Cardiac muscle cell (in vitro differentiated cells and primary cell): ENCODE measurements around the gene IARS2. TPM values are rescaled to one million over a fixed set of nuclear protein-coding genes. Genes with fewer than 3 reads are reported as not detected.

Experiments
- DNase-seq, 2 donors: peaks; one replicate each; pipeline versions ENCODE4 v3.0.0 to v3.0.0-alpha.2; 2010 to 2017; ENCODE audit warnings: low read depth in 1 of 2, low spot score in 1 of 2
- H3K27ac ChIP-seq: fragments of 200-600 bp; sonication (generic); 2 replicates; pipeline ENCODE4 v1.5.1; 2016
- H3K27me3 ChIP-seq: fragments of 200-600 bp; sonication (generic); 2 replicates; pipeline ENCODE4 v1.6.0; 2016; ENCODE audit warnings: control low read depth
- H3K36me3 ChIP-seq: fragments of 200-600 bp; sonication (generic); 2 replicates; pipeline ENCODE4 v1.5.1; 2016; ENCODE audit warnings: control low read depth
- H3K4me1 ChIP-seq: fragments of 200-600 bp; sonication (generic); 2 replicates; pipeline ENCODE4 v1.8.1; 2017; ENCODE audit warnings: low read depth, mild to moderate bottlenecking, mixed run types
- H3K4me3 ChIP-seq: fragments of 200-600 bp; sonication (generic); 2 replicates; pipeline ENCODE4 v1.5.1; 2016; ENCODE audit warnings: mild to moderate bottlenecking
- H3K9me3 ChIP-seq: fragments of 200-600 bp; sonication (generic); 2 replicates; pipeline ENCODE4 v1.5.1; 2017; ENCODE audit warnings: low read depth, mild to moderate bottlenecking, control low read depth
- CTCF ChIP-seq: IDR thresholded peaks from 2 replicates; pipeline ENCODE4 v1.5.1; 2012; ENCODE audit warnings: low read depth, mild to moderate bottlenecking, low read length
- polyA plus RNA-seq: library from polyadenylated mRNA; unstranded; fragments of >200 nt; fragmentation: Nextera tagmentation; extraction: Ambion mirVana; gene quantifications from 2 replicates; pipeline ENCODE4 v1.2.1, GENCODE V29; 2016
- total RNA-seq: library from RNA; depleted of rRNA; stranded (reverse); fragments of >200 nt; gene quantifications from 2 replicates; pipeline ENCODE4 v1.2.3, GENCODE V29; 2016

Gene IARS2
- total and polyA plus RNA-seq, 2 experiments from 2014 or later = 71.7 to 91.4 TPM

GRCh38 chr1:220139966-220140365 lies 46.0 kb downstream of the IARS2 start:
- H3K4me3 ChIP-seq = no peak overlapping the region
- peaks cover 54% of the 10 kb centered on the region for H3K36me3 ChIP-seq
- H3K27ac ChIP-seq = no peak overlapping the region
- H3K4me1 ChIP-seq = no peaks in the 10 kb centered on the region
- no peak for TF ChIP-seq CTCF
- H3K27me3 ChIP-seq = no peaks in the 10 kb centered on the region
- DNase-seq = no peak
- no peaks in the 10 kb centered on the region for H3K9me3 ChIP-seq

DNA sequence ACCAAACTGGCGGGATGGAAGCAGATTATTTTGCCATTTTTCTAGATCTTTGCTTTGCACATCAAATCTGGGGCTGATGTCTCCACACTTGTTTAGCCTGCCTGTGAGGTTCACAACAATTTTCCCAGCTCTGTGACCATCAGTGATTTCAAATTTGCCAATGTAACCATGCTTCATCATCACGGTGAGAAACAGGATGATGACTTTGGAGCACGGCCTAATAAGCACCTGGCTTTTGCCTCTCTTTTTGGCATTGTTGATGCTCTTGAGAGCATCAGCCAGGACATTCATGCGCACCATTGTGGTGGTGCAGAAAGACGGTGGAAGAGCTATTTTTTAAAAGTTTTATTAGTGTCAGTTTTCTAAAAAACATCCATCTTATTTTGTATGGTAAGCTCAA lies 50.1 kb downstream of the IARS2 start:
- Histone ChIP-seq H3K27ac (no peak overlapping the region), H3K27me3 (no peaks in the 10 kb centered on the region), H3K36me3 (peaks cover 34% of the 10 kb centered on the region), H3K9me3 (no peaks in the 10 kb centered on the region), H3K4me1 (no peaks in the 10 kb centered on the region), H3K4me3 (no peak overlapping the region)
- no peak for DNase-seq
- no peak for TF ChIP-seq CTCF

GRCh38 chr1:220149742-220150141 lies 55.8 kb downstream of the IARS2 start:
- H3K36me3 ChIP-seq = peaks cover 40% of the 10 kb centered on the region
- TF ChIP-seq CTCF = no peak
- no peak overlapping the region for H3K4me3 ChIP-seq
- DNase-seq = no peak
- H3K9me3 ChIP-seq = no peaks in the 10 kb centered on the region
- H3K4me1 ChIP-seq = no peaks in the 10 kb centered on the region
- H3K27me3 ChIP-seq = no peaks in the 10 kb centered on the region
- H3K27ac ChIP-seq = peak overlapping the region; percentile 34

- Histone ChIP-seq H3K27ac (no peak overlapping the region), H3K4me1 (no peaks in the 10 kb centered on the region), H3K9me3 (no peaks in the 10 kb centered on the region), H3K4me3 (no peak overlapping the region), H3K36me3 (peaks cover 45% of the 10 kb centered on the region), H3K27me3 (no peaks in the 10 kb centered on the region)
- DNase-seq = peak in 1 of 2 donors; percentile 69
- no peak for TF ChIP-seq CTCF
Observed at GRCh38 chr1:220151454-220151853, 57.5 kb downstream of the IARS2 start.

GRCh38 chr1:220153147-220153546 lies 59.2 kb downstream of the IARS2 start:
- Histone ChIP-seq H3K4me3 (no peak overlapping the region), H3K4me1 (no peaks in the 10 kb centered on the region), H3K36me3 (peaks cover 55% of the 10 kb centered on the region), H3K27me3 (no peaks in the 10 kb centered on the region), H3K9me3 (no peaks in the 10 kb centered on the region), H3K27ac (no peak overlapping the region)
- no peak for DNase-seq
- TF ChIP-seq CTCF = no peak

GRCh38 chr1:220156620-220157146 lies 62.8 kb downstream of the IARS2 start:
- peaks cover 47% of the 10 kb centered on the region for H3K36me3 ChIP-seq
- no peaks in the 10 kb centered on the region for H3K4me1 ChIP-seq
- H3K27ac ChIP-seq = no peak overlapping the region
- H3K4me3 ChIP-seq = no peak overlapping the region
- DNase-seq = no peak
- TF ChIP-seq CTCF = no peak
- H3K9me3 ChIP-seq = no peaks in the 10 kb centered on the region
- no peaks in the 10 kb centered on the region for H3K27me3 ChIP-seq
